Activated CD8-positive, alpha-beta memory T cell treated with anti-CD3 and anti-CD28 coated beads, Interleukin-2, amount 50 U/mL, for 48 hours (primary cell): Measurements from ENCODE around the gene SUPT4H1.

Experiments
- DNase-seq: peaks from one replicate; pipeline ENCODE4 v3.0.0-alpha.2; 2020

The SUPT4H1 gene

DNA sequence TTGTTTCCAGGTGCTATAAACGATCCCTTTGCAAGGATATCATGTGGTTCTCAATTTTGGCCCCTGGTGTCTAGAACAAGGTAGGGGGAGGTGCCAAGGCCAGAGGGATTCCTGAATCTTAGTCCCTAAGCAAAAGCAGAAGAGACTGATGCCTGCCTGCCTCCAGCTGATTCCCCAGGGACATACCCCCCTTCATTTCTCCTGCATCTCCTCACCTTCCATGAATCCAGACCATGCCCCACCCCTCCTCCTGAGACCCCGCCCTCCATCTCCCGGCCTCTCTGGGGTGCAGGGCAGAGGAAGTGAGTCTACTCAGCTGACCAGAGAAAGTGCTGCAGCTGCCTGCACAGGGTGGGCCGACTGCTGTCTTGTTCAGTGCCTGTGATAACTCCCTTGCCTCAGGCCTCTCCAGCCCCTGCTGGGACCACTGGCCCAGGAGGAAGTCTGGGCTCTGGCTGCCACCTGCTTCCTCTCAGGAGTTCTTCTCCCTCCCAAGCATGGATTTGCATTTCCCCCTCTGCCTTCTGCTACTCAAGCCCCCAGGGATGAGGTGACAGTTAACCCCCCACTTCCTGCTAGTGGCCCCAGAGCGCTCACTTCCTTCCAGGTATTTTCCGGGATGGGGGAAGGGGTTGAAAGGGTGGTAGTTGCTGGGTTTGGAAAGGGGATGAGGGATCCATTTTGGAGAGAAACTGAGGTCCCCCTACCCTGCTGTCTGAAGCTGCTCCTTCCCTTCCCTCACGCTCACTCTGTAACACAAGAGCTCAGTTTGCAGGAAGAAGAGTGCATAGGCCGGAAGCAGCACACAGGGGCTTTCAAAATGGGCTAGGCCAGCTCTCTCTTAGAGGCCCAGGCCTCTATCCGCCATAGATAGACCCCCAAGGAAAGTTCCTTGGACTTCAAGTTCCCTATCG is 12.9 kb downstream of the SUPT4H1 start:
- peak; percentile 90 for DNase-seq

DNA sequence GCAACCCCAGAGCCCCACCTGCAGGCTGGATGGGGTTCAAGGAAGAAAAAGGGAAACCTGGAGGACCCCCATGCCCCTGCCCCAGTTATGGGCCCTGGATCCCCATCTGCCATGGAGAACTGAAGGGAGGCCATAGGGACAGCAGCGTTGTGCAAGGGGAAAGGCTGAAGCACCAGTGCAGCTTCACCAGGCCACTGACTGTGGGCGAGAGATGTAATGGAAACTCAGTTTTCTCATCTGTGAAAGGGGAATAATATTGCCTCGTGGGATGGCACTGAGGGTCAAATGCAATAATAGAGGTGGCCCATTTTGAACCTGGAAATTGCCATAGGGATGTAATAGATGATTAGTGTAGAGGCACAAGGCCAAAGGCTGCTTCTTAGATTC is 13.6 kb downstream of the SUPT4H1 start:
- no peak for DNase-seq

DNA sequence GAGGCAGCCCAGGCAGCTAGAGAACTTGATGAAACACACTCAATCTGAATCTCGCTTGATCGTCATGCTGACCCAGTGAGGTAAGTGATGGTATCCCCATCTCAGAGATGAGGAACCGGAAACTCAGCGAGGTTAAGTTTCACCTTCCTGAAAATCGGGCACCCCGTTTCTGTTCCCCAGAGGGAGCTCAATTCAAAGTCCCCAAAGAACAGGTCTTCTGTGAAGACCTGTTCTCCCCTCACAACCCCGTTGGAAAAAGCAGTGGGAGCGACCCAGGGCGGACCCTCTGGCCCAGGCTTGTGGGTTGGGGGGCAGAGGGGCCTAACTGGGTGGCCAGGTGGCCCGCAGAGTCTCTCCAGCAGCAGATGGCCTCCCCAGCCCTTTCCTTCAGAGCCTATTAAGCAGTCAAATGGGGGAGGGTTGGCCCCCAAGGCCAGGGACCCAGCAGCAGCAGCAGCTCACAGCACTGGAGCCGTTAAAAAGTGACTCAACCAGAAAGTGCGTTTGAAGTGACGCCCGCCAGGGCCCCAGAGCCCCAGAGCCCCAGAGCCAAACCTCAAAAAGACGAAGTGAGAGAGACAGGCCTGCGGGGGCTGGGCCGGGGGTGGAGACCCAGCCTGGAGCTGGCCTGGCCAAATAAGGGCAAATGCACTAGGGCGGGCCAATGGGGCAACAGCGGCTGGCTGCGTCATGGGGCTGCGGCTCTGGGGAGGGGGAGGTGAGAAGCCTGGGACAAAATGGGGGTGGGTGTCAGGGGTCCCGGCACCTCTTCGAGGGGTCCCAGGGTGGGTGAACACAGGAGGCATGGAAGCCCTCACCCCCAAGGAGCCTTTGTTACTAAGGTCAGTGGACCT is 14.2 kb downstream of the SUPT4H1 start:
- peak; percentile 95 for DNase-seq

DNA sequence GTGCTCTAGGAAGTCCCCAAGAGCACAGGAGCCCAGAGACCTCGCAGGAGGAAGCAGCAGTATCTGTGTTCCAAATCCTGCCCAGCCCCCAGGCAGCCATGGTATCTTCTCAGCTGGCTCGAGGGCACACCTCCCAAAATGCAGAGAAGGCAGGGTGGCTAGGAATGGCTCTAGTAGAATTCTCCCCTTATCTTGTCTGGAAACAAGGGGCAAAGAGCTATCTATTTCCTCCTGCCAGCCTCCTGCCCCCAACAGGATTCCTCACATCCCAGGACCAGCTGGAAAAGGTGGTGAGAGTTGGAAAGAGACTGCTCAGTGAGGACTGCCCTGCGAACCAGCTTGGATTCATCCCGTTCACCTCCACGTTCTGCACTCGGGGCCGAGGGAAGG is 14.8 kb downstream of the SUPT4H1 start:
- DNase-seq: peak; percentile 84

DNA sequence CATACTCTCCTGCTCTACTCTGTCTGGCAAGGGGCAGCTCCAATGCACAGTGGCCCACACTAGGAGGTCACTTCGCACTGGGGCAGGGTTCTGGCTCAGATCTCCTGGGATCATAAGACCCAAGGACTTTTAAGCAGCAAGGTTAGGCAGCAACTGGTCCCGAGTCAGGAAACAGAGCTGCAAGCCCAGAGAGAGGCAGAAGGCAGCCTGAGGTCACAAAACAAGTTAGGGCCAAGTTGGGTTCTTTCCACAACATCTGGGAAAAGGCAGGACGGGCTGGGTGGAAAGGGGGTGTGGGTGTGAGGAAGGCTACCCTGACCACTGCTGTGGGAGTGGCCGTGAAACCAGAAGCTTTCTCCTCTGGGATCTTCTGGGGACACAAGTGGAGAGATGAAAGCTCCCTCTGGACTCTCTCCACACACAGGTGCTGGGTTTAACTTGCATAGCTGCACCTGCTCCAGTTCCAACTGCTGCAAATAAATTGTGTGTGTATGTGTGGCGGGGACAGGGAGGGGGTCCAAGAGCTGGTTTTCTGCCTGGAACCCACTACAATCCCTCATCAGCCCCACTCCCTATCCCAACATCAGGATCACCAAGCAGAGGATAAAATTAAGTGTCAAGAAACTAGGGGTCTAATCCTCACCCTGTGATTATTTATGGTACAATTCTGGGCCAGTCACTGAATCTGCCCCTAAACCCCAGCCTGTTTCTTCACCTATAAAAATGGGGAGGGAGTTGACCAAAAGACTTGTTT is 15.4 kb downstream of the SUPT4H1 start:
- DNase-seq: peak; percentile 71

DNA sequence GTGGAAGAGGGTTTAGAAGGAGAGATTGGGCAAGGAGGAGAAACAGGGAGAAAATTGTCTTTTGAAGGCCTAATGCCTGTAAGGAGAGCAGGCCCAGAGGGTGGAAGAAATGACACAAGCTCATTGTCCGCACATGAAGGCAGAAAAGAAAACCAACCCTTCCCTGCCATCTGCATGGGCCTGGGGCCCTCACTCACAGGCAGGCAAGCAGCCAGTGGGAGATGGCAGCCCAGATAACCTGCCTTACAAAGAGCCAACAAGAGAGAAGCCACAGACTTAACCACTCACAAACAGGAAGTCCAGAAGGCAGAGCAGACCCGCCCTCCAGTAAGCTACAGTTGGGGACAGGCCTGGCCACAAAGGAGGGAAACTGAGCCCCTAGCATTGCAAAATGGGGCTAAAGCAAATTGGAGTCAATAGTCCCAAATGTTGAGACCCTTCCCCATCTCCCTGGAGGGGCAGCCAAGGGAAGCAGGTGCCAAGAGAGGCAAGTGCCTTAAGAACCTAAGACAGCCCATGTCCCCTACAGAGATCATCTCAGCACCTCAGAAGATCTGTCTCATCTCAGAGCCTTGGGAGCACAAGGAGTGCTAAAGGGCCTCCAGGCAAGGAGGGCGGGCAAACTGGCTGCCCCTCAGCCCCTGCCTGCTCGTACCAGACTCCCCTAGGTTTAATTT is 16.1 kb downstream of the SUPT4H1 start:
- DNase-seq: peak; percentile 85

DNA sequence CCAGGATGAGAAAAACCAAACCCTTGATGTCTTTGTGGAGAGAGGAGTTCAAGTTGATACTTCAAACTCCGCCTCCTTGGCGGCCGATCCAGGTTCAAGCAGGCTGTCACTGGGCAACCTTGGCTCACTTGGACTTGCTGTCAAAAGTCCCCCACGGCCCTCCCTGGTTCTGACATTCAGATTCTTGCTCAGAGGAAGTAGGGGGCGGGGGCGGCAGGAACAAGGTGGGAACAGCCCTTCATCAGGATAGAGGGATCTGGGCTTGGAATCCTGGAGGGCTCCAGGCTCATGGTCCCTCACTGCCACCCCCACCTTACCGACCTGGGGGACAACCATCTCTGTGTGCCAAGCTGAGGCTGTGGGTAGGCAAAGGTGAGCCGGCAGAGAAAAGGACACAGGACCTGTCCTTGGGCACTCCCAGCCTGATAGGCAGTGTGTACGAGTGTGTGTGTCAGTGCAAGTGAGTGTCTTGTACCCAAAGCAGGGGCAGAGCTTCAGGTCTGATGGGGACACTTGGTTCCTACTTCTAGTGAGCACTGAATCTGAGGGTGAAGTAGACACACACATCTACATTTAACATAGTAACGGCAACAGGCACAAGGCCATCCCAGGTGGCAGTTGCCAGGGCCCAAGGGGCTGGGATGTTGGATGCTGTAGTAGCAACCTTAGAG is 16.8 kb downstream of the SUPT4H1 start:
- peak; percentile 84 for DNase-seq

DNA sequence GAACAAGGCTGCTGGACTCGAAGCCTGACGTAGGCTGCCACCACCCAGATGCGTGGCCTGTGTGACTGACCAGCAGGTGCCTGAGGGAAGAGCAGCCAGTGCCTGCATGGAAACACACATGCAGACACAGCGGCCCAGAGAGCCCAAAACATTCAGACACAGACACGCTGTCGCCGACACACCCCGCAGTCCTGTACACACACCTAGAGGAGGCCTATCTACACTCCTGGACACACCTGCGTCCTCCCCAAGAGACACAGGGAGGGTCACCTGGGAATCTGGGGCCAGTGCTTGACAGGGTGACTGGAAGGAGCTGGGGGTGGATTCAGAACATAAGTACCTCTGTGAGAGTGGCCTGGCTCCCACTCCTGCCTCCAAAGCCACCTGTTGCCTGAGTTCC is 17.3 kb downstream of the SUPT4H1 start:
- DNase-seq: no peak

DNA sequence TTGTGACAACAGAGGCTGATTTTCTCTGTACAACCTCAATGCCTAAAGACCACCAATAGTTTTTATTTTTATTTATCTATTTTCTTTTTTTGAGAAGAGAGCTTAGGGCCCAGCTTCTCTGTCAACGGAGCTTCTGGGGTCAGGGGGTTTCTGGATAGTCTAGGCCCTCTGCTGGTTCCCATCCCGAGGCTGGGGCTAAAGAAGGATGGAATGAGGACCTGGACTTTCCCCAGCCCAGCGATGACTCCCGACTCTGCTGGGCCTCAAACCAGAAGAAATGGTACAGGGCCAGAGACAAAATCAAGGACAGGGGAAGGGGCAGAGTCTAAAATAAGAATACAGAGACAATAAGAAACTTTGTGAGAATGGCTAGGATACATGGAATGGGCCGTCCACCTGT is 17.7 kb downstream of the SUPT4H1 start:
- DNase-seq: no peak

DNA sequence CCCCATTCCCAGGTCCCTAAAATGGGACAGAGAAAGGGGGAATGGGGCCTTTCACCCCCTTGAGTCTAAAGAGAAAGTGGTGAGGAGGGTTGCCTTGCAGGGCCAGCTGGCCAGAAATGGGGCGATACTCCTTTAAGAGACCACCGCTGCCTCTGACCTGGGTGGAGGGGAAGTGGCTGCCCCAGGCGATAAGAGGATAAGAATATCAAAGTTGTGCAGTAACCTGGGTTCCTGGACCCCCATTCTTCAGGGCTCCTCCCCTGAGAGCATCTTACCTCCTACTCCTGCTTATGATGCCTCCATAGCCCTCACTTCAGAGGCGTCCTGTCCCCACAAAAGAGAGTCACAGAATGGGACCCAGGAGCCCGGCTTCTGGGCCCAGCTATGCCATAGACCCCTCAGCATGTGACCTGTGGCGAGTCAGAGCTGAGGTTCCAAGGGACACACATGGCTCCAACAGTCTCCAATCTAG is 18.2 kb downstream of the SUPT4H1 start:
- DNase-seq: no peak

DNA sequence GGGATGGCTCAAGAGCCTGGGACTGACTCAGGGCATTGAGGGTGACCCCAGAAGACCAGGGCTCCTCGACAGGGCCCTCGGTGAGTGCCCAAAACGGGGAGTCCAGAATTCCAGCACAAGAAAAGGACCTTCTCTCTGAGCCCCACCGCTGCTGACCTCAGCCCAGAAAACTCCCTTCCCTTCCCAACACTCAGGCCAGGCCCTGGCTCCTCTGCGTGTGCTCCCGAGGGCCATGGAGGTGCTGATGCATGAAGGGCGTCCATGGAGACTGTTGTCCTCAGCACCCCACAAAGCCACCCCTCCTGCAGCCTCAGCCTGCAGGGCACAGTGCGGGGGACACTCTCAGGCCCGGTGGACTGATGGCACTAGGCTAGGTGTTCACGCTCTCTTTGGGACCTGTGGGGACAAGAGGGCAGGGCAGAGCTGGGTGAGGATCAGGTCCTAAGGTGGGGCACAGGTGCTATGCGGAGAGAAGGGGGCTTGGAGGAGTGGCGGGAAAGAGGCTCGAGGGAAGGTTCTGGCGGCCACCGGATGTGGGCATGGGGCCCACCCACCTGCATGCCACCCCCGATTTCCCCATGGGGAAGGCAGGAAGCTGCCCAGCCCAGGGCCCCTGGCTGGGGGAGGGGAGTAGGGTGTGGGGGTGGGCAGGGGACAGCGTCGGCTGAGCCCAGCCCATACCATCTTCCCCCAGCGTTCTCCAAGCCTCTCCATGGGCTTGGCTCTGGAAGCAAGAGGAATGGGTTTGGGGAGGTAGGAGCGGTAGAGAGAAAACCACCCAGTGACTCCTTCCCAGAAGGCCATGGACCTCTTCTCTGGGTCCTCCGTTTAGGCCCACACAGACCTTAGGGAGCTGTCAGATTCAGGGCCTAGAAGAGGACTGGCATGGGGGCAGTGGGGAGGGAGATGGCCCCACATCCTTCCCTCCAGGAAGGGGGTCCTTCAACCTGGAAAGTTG is 18.9 kb downstream of the SUPT4H1 start:
- DNase-seq: peak; percentile 88

DNA sequence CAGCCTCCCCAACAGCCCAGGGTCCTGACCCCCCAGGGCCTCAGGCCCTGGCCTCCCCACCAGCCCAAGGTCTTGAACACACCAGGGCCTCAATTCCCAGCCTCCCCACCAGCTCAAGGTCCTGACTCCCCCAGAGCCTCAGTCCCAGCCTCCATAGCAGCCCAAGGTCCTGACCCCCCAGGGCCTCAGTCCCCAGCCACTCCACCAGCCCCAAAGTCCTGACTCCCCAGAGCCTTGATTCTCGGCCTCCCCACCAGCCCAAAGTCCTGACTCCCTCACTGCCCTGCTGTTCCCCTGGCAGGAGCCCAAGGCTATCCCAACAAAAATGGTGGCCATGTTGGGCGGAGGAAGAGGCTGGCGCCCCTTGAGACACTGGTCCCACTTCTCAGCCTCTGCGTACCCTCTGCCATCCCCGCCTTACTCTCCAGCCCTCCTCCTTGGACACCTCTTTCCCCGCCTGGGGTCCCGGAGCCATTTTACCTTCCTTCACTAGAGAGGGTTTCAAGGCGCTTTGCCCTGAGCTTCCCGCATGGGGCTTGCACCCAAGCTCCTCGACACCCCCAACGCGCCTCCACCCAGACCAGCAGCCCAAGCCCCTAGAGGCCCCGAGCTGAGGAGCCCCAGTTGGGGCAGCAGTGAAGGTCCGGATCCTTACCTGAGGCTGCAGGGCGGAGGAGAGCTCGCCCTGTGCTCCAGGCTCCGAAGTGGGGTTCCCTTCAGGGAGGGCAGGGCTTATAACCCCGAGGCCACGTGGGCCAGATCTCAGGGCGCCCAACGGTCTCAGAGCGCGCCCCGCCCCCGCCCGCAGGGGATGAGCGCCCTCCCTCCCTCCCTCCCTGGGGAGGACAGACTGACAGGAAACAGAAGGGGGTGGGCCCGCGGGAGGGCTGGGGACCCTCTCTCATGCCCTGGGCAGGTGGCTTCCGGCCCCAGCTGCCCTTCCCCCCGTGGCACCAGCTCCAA is 19.9 kb downstream of the SUPT4H1 start:
- peak; percentile 97 for DNase-seq

DNA sequence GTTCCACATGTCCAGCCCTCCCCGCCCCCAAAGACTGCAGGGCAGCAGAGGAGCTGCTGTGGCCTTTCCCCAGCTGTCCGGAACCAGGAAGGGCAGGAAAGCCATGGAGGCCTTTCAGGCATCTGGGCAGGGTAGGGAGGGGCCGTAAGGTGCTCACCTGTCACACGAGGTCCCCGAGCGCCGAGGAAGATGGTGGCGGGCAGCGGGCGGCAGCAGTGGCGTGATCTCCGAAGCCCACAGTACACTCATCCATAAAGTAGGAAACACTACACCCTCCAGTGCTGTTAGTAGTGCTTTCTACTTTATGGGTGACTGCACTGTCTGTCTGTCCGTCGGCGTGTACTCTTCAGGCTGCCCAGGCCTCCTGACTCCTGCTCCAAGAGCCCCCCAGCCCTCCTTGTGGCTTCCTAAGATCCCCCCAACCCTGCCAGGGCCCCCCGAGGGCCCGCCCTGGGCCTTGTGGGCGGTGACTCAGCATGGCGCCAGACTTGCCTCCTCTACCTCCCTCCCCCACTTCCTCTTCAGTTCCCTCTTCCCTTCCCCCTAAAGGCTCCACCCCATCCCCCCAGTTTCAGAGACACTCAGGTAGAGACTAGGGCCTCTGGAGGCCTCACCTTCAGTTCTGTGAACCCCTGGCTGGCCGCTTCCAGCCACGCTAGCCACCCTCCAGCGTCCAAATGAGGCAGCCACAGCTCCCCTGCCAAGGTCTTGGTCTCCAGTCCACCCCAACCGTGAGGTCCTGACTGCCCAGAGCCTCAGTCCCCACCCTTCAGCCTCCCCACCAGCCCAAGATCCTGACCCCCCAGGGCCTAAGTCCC is 20.8 kb downstream of the SUPT4H1 start:
- DNase-seq: peak; percentile 90

DNA sequence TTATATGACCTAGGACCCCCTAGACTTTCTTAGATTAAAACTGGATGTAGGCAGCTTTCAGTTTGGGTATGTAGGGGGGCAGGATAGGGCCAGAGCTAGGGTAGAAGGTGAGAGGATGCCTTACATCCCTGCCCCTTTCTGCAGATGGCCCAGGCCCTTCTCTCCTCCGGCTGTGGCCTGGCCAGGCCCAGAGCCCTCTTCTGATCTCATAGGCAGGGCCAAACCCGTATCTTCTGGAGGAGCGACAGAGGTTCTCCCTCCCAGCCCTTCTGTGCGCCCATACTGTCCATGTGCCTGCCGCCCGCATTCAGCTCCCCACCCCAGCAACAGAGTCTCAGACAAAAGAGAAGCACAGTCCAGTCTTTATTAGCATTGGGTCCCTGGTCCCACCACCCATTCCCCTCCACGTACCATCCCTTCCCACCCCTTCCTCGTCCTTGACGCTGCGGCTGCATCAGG is 21.4 kb downstream of the SUPT4H1 start:
- DNase-seq: peak; percentile 87

DNA sequence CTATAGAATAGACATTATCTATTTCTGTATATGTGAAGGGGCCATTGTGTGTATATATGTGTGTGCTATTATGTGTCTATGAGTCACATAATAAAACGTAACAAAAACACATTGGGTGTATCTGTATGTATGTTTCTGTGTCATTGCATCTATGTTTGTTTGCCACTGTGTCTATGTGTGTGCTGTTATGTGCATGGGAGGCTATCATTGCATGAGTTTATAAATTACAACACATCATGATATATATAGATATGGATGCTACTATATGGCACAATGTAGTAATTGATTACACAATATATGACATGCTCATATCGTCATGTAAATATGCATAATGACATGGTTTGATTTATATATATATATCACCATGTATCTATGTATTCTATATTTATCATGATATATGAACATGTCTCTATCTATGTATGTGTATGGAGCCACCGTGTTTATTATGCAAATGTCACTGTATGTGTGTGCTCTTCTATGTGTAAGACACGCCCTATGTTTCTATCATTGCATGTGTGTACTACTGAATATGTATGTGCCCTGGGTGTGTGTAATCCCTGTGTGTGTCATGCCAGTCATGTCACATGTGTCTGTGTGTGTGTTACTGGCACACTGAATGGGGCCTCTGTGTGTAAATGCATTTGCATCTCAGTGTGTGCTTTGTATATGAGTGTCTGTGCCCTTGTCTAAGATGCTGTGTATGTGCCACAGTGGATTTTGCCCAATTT is 22.0 kb downstream of the SUPT4H1 start:
- peak; percentile 82 for DNase-seq

DNA sequence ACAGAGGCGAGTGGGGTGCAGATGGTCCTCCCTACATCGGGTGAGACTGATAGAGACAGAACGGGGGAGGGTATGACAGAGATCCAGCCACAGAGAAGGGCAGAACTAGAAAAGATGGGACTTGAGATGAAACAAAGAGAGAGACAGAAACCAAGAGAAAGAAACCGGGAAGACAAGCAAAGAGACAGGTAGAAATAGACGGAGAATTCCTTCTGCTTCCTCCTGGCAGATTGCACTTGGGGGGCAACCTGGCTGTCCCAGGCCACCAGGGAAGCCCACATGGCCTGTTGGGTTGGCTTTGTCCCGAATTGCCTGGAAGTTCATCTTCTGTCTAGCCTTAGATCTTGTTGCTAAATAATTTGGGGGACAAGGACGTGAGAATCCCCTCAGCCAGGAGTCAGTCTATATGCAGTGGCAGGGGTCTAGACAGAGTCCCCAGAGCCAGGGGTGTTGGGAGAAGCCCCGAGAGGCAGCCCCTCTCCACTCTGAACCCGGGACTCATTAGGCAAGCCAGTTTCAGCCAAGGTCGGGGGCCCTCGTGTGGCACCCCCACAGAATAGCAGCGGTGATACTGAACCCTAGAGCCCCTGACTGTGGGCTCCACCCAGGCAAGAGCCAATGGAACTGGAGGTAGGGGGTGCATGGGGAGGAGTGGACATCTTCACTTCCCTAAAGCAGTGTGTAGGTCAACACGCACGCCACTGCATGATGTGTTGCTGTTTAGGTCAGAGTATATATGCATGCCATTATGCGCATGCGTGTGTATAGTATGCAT is 22.8 kb downstream of the SUPT4H1 start:
- DNase-seq: peak; percentile 98
